HepG2 (cell line): ENCODE results near the gene P2RY8. TPM values are rescaled to one million over a fixed set of nuclear protein-coding genes. Genes with fewer than 3 reads are reported as not detected.

ENCODE experiments used
- ATAC-seq: fragments of 200-7000 bp; cut with Tn5 transposase; 3 replicates; pipeline ENCODE4 v1.9.1; 2020; ENCODE audit warnings: mild to moderate bottlenecking, moderate library complexity
- BruUV-seq: library from RNA; stranded (reverse); fragments of 400-500 nt; replicated peaks from 2 replicates; lab custom pipeline; 2021; lab: Mats Ljungman, UMichigan
- CTCF ChIA-PET: fragments of 300-600 bp; formaldehyde crosslinking; extraction: SDS; loops from one replicate; lab custom pipeline; 2021; ENCODE audit warnings: low total read pairs, inconsistent platforms, low intra/inter-chr PET ratio; lab: Yijun Ruan, JAX
- POLR2A ChIA-PET: fragments of 350-600 bp; sonication (Branson Sonifier 250); formaldehyde crosslinking; loops from one replicate; lab custom pipeline; 2020; ENCODE audit warnings: antibody characterized with exemption, inconsistent platforms; lab: Yijun Ruan, JAX
- DNase-seq: peaks from one replicate; pipeline ENCODE4 v3.0.0-alpha.2; 2015; ENCODE audit warnings: low spot score
- FAIRE-seq: peaks from 3 replicates; lab custom pipeline; 2011; peaks lifted over from hg19 to GRCh38; lab: Jason Lieb, UNC
- H2AFZ ChIP-seq: one replicate; pipeline ENCODE4 v1.6.1; 2011; ENCODE audit warnings: low read length, inconsistent platforms
- H3K27ac ChIP-seq: fragments of 300-600 bp; 3 replicates; pipeline ENCODE4 v1.8.0; 2011; ENCODE audit warnings: mixed run types, mild to moderate bottlenecking, mixed read lengths, low read length, inconsistent platforms; ENCODE audit not compliant: insufficient read depth; ENCODE audit errors: extremely low read length
- H3K27me3 ChIP-seq, 2 experiments: fragments of 200-600 bp in 1 of 2; 2 replicates in 1 of 2; 3 replicates in 1 of 2; pipeline versions ENCODE4 v1.6.0 to v1.8.0; 2011; ENCODE audit warnings: low read length in 2 of 2, mild to moderate bottlenecking in 2 of 2, moderate library complexity in 2 of 2, inconsistent platforms in 1 of 2; ENCODE audit not compliant: insufficient read depth in 2 of 2, control insufficient read depth in 1 of 2
- H3K36me3 ChIP-seq, 2 experiments: fragments of 200-600 bp in 1 of 2; replicated peaks in 1 of 2; 2 replicates in 1 of 2; 3 replicates in 1 of 2; pipeline versions ENCODE4 v1.5.1 to v1.8.0; 2011; ENCODE audit warnings: low read length in 2 of 2, inconsistent platforms in 1 of 2; ENCODE audit not compliant: insufficient read depth in 2 of 2, control insufficient read depth in 1 of 2
- H3K4me1 ChIP-seq: 2 replicates; pipeline ENCODE4 v1.5.1; 2012; ENCODE audit warnings: low read length, inconsistent platforms; ENCODE audit not compliant: insufficient read depth
- H3K4me2 ChIP-seq: 2 replicates; pipeline ENCODE4 v1.6.0; 2011; ENCODE audit warnings: low read depth, low read length, inconsistent platforms
- H3K4me3 ChIP-seq, 3 experiments: fragments of 200-600 bp in 1 of 3; sonication (generic), shearing (Covaris generic) in 1 of 3; replicated peaks in 1 of 3; 2 replicates each; pipeline ENCODE4 v1.5.1; 2011 to 2016; ENCODE audit warnings: low read length in 3 of 3, inconsistent platforms in 2 of 3, low read depth in 2 of 3, mild to moderate bottlenecking in 2 of 3, control low read depth in 1 of 3, mixed read lengths in 1 of 3; ENCODE audit not compliant: insufficient read depth in 1 of 3
- H3K79me2 ChIP-seq: one replicate; pipeline ENCODE4 v1.6.1; 2011; ENCODE audit warnings: low read length, inconsistent platforms; ENCODE audit not compliant: insufficient read depth
- H3K9ac ChIP-seq: 2 replicates; pipeline ENCODE4 v1.6.0; 2011; ENCODE audit warnings: mild to moderate bottlenecking, low read depth, low read length, inconsistent platforms; ENCODE audit not compliant: insufficient read depth
- H3K9me3 ChIP-seq: 2 replicates; pipeline ENCODE4 v1.5.1; 2012; ENCODE audit warnings: mild to moderate bottlenecking, low read length
- H4K20me1 ChIP-seq: 2 replicates; pipeline ENCODE4 v1.6.0; 2011; ENCODE audit warnings: inconsistent platforms, mild to moderate bottlenecking, low read length, moderate library complexity; ENCODE audit not compliant: insufficient read depth
- BHLHE40 ChIP-seq: IDR thresholded peaks from 2 replicates; pipeline ENCODE4 v1.6.1; 2011; ENCODE audit warnings: low read length, improper control_type of control experiment
- FIP1L1 ChIP-seq: fragments of 200-400 bp; formaldehyde crosslinking; IDR thresholded peaks from 2 replicates; pipeline ENCODE4 v1.6.1; 2018; ENCODE audit warnings: low read depth, mild to moderate bottlenecking, low read length, moderate library complexity, borderline replicate concordance; ENCODE audit not compliant: insufficient read depth
- KLF12 ChIP-seq: sonication (generic); formaldehyde crosslinking; IDR thresholded peaks from 2 replicates; pipeline ENCODE4 v1.4.0; 2020; ENCODE audit warnings: missing genetic modification reagents, borderline replicate concordance
- MEIS2 ChIP-seq: sonication (generic); formaldehyde crosslinking; IDR thresholded peaks from 2 replicates; pipeline ENCODE4 v1.9.0; 2021; ENCODE audit warnings: mild to moderate bottlenecking, missing genetic modification reagents
- SMARCC2 ChIP-seq: fragments of 450-650 bp; IDR thresholded peaks from 2 replicates; pipeline ENCODE4 v1.6.1; 2017; ENCODE audit warnings: antibody characterized with exemption, mild to moderate bottlenecking
- TEAD2 ChIP-seq: sonication (generic); formaldehyde crosslinking; IDR thresholded peaks from 2 replicates; pipeline ENCODE4 v1.9.0; 2021; ENCODE audit warnings: missing genetic modification reagents
- ZBTB34 ChIP-seq: sonication (generic); formaldehyde crosslinking; IDR thresholded peaks from 2 replicates; pipeline ENCODE4 v1.8.0; 2022; ENCODE audit warnings: mild to moderate bottlenecking, missing genetic modification reagents
- ZNF777 ChIP-seq: sonication (generic); formaldehyde crosslinking; IDR thresholded peaks from 2 replicates; pipeline ENCODE4 v1.4.0; 2020; ENCODE audit warnings: missing genetic modification reagents
- ZSCAN22 ChIP-seq: sonication (generic); formaldehyde crosslinking; IDR thresholded peaks from 2 replicates; pipeline ENCODE4 v1.4.0; 2020; ENCODE audit warnings: mild to moderate bottlenecking, missing genetic modification reagents
- WGBS: methylation state at CpG from one replicate; pipeline ENCODE4 v1.1.6; 2017; ENCODE audit warnings: low lambda C conversion rate; 5-methylcytosine and 5-hydroxymethylcytosine counted together
- in situ Hi-C: cut with HindIII; loops from 2 replicates; pipeline ENCODE4 v1.10.0; 2017; ENCODE audit warnings: low pct_unique_long_range_greater_than_20kb; ENCODE audit not compliant: extremely low pct_ligation_motif_present
- intact Hi-C: fragments of 100-400 bp; cut with micrococcal nuclease; formaldehyde crosslinking; loops from one replicate; pipeline ENCODE4 v1.10.0; 2022; ENCODE audit not compliant: unreplicated experiment
- polyA plus RNA-seq, 8 experiments: library from polyadenylated mRNA; depleted of rRNA in 3 of 8; stranded (reverse) in 7 of 8; unstranded in 1 of 8; fragments of >200 nt; fragmentation: Illumina TruSeq in 4 of 8; extraction: Trizol in 4 of 8; gene quantifications; 2 replicates each; pipeline versions ENCODE4 v1.2.1 to v1.2.3, GENCODE V29; 2011 to 2016; ENCODE audit warnings: low read depth in 4 of 8, missing spikeins in 1 of 8, mixed read lengths in 1 of 8; ENCODE audit not compliant: insufficient read depth in 1 of 8
- total RNA-seq, 5 experiments: library from RNA; depleted of rRNA; stranded (reverse); fragments of >200 nt; fragmentation: Illumina TruSeq; extraction: Trizol; gene quantifications; 2 replicates each; pipeline ENCODE4 v1.2.3, GENCODE V29; 2016; ENCODE audit warnings: low read depth in 1 of 5

P2RY8 gene
- total and polyA plus RNA-seq, 2 of the 13 experiments (the other 11 are each of a cell fraction or from before 2014, with no cell fraction given): 1.0 to 1.3 TPM

- H4K20me1 ChIP-seq: no peaks in the 10 kb centered on the region
- H3K4me2 ChIP-seq: no peak overlapping the region
- intact Hi-C loops (no loop called here), in situ Hi-C loops (no loop called here)
- H3K36me3 ChIP-seq: no peaks in the 10 kb centered on the region
- H3K27me3 ChIP-seq: no peaks in the 10 kb centered on the region
- ChIA-PET CTCF (no interaction called here), POLR2A (no interaction called here)
- no peak for ATAC-seq
- no peak overlapping the region for H3K4me3 ChIP-seq
- no peak overlapping the region for H2AFZ ChIP-seq
- TF ChIP-seq FIP1L1 (no peak), SMARCC2 (no peak), TEAD2 (no peak), ZSCAN22 (no peak), ZNF777 (CRISPR knock-in tag) (no peak), ZBTB34 (CRISPR knock-in tag) (no peak)
- no peak overlapping the region for H3K27ac ChIP-seq
- H3K9ac ChIP-seq: no peak overlapping the region
- FAIRE-seq: no peak
- no peaks in the 10 kb centered on the region; the same call in 1 of the 2 replicates for H3K9me3 ChIP-seq
- BruUV-seq: no TSS peak
- H3K4me1 ChIP-seq: no peaks in the 10 kb centered on the region
- DNase-seq: no peak
- 64% methylated on average over 5 of the region's 5 CpGs for WGBS
- H3K79me2 ChIP-seq: no peaks in the 10 kb centered on the region
Measured at GRCh38 chrX:1528884-1529203, 8.1 kb downstream of the P2RY8 start.

- FAIRE-seq (no peak), DNase-seq (no peak), ATAC-seq (no peak)
- CTCF ChIA-PET: no interaction called here
- WGBS: 70% methylated on average over 9 of the region's 9 CpGs
- Histone ChIP-seq H3K4me2 (no peak overlapping the region), H3K9ac (no peak overlapping the region), H3K36me3 (no peaks in the 10 kb centered on the region), H3K9me3 (no peaks in the 10 kb centered on the region; the same call in 1 of the 2 replicates), H4K20me1 (no peaks in the 10 kb centered on the region), H3K27me3 (no peaks in the 10 kb centered on the region), H3K27ac (no peak overlapping the region), H3K4me1 (no peaks in the 10 kb centered on the region), H3K4me3 (no peak overlapping the region), H3K79me2 (no peaks in the 10 kb centered on the region), H2AFZ (no peak overlapping the region)
- in situ Hi-C loops: no loop called here
- POLR2A ChIA-PET: no interaction called here
- no peak for TF ChIP-seq KLF12 (CRISPR knock-in tag)
- TF ChIP-seq BHLHE40: no peak
- no peak for TF ChIP-seq MEIS2 (CRISPR knock-in tag)
- BruUV-seq: no TSS peak
- intact Hi-C loops: no loop called here
Measured at GRCh38 chrX:1528186-1528883, 8.7 kb downstream of the P2RY8 start.
